Caco-2 (cell line): Measurements from ENCODE around the gene PRDX6. TPM values are rescaled to one million over a fixed set of nuclear protein-coding genes. Genes with fewer than 3 reads are reported as not detected.

Source experiments
- BruUV-seq: library from RNA; stranded (reverse); fragments of 400-500 nt; replicated peaks from 2 replicates; lab custom pipeline; 2021; lab: Mats Ljungman, UMichigan
- CTCF ChIA-PET: fragments of 300-600 bp; sonication (Branson Sonifier 250); formaldehyde crosslinking; loops from one replicate; lab custom pipeline; 2022; ENCODE audit warnings: antibody characterized with exemption; lab: Charles Lee
- POLR2A ChIA-PET: fragments of 300-600 bp; sonication (Branson Sonifier 250); formaldehyde crosslinking; loops from one replicate; lab custom pipeline; 2022; ENCODE audit warnings: antibody characterized with exemption; lab: Charles Lee
- DNase-seq, 2 experiments: peaks; one replicate each; pipeline versions ENCODE4 v3.0.0 to v3.0.0-alpha.2; 2020 to 2022
- H3K27me3 ChIP-seq: replicated peaks from 2 replicates; pipeline ENCODE4 v1.6.0; 2011; ENCODE audit warnings: low read length; ENCODE audit not compliant: control insufficient read depth, insufficient read depth
- H3K36me3 ChIP-seq: 2 replicates; pipeline ENCODE4 v1.5.1; 2011; ENCODE audit warnings: low read length; ENCODE audit not compliant: control insufficient read depth, insufficient read depth
- H3K4me1 ChIP-seq: fragments of 250-450 bp; sonication (Bioruptor Pico); 2 replicates; pipeline ENCODE4 v1.5.1; 2020; ENCODE audit warnings: mild to moderate bottlenecking
- H3K4me3 ChIP-seq: 2 replicates; pipeline ENCODE4 v1.5.1; 2011; ENCODE audit warnings: low read depth, mild to moderate bottlenecking, control low read depth, low read length
- H3K9me3 ChIP-seq: fragments of 250-450 bp; sonication (Bioruptor Pico); 2 replicates; pipeline ENCODE4 v1.5.1; 2020; ENCODE audit warnings: mild to moderate bottlenecking, moderate library complexity
- H3K27ac Mint-ChIP-seq: one replicate; pipeline ENCODE4 v1.8.0; 2022; ENCODE audit warnings: mixed read lengths; ENCODE audit not compliant: unreplicated experiment
- H3K27me3 Mint-ChIP-seq: one replicate; pipeline ENCODE4 v1.8.0; 2022; ENCODE audit warnings: mixed read lengths; ENCODE audit not compliant: insufficient read depth, unreplicated experiment
- H3K36me3 Mint-ChIP-seq: one replicate; pipeline ENCODE4 v1.8.0; 2022; ENCODE audit warnings: mild to moderate bottlenecking, mixed read lengths; ENCODE audit not compliant: insufficient read depth, unreplicated experiment
- H3K4me1 Mint-ChIP-seq: one replicate; pipeline ENCODE4 v1.8.0; 2022; ENCODE audit warnings: low read depth, mixed read lengths; ENCODE audit not compliant: unreplicated experiment
- H3K4me3 Mint-ChIP-seq: one replicate; pipeline ENCODE4 v1.8.0; 2022; ENCODE audit warnings: mild to moderate bottlenecking, moderate library complexity, mixed read lengths; ENCODE audit not compliant: unreplicated experiment
- H3K9me3 Mint-ChIP-seq: one replicate; pipeline ENCODE4 v1.8.0; 2022; ENCODE audit warnings: mixed read lengths; ENCODE audit not compliant: unreplicated experiment
- CTCF ChIP-seq, 2 experiments: fragments of 200-600 bp in 1 of 2; IDR thresholded peaks; 1 replicate in 1 of 2; 2 replicates in 1 of 2; pipeline versions ENCODE4 v1.5.1 to v1.8.0; 2011 to 2022; ENCODE audit warnings: antibody characterized with exemption in 1 of 2, control low read depth in 1 of 2, inconsistent platforms in 1 of 2, low read depth in 1 of 2, low read length in 1 of 2, mild to moderate bottlenecking in 1 of 2, moderate library complexity in 1 of 2; ENCODE audit not compliant: insufficient read depth in 1 of 2, severe bottlenecking in 1 of 2, unreplicated experiment in 1 of 2
- intact Hi-C: fragments of 100-400 bp; cut with micrococcal nuclease; formaldehyde crosslinking; loops from one replicate; pipeline ENCODE4 v1.10.0; 2022; ENCODE audit not compliant: unreplicated experiment
- total RNA-seq: library from RNA; stranded (reverse); gene quantifications from 2 replicates; pipeline ENCODE4 v1.2.3, GENCODE V29; 2022

PRDX6 gene
- total RNA-seq, 1 experiment from 2014 or later, result 540 TPM

GRCh38 chr1:173536223-173536622 lies 59.1 kb downstream of the PRDX6 start:
- no peak for TF ChIP-seq CTCF (IDR thresholded peaks at IDR 0.05; ENCODE audit: insufficient read depth in 1 of 2, low read depth in 1 of 2, low read length in 1 of 2, severe bottlenecking in 1 of 2, unreplicated experiment in 1 of 2)

More at GRCh38 chr1:173536223-173536622, 59.1 kb downstream of the PRDX6 start:
- Mint-ChIP-seq H3K9me3 (peaks cover 9% of the 10 kb centered on the region), H3K4me1 (no peaks in the 10 kb centered on the region), H3K36me3 (no peaks in the 10 kb centered on the region), H3K27me3 (peaks cover 16% of the 10 kb centered on the region), H3K27ac (no peak overlapping the region), H3K4me3 (no peak overlapping the region)
- Histone ChIP-seq H3K36me3 (no peaks in the 10 kb centered on the region), H3K4me1 (no peaks in the 10 kb centered on the region), H3K4me3 (no peak overlapping the region), H3K27me3 (no peaks in the 10 kb centered on the region), H3K9me3 (no peaks in the 10 kb centered on the region)
- ChIA-PET CTCF (no interaction called here), POLR2A (no interaction called here)
- no peak for DNase-seq
- BruUV-seq, result no TSS peak
- intact Hi-C loops, result no loop called here

Other genes with a start within 250 kb of the PRDX6 start
- not detected in 2 replicates for gene SLC9C2, start 125.7 kb downstream of the PRDX6 start, total RNA-seq
- not detected in 2 replicates for gene TEX50, start 158.0 kb downstream of the PRDX6 start, total RNA-seq
- not detected in 2 replicates for gene ANKRD45, start 192.5 kb downstream of the PRDX6 start, total RNA-seq
- 11.7 and 12.8 TPM in 2 replicates for gene KLHL20, start 237.6 kb downstream of the PRDX6 start, total RNA-seq